B cell (primary cell): ENCODE data around the gene HOXC4. TPM values are rescaled to one million over a fixed set of nuclear protein-coding genes. Genes with fewer than 3 reads are reported as not detected.
"Not testable (repeated sequence)": the region's sequence is repeated elsewhere in the genome, so short reads cannot be mapped to it uniquely, and the experiment has no call there.

Source experiments
- ATAC-seq: fragments of 200-7000 bp; cut with Tn5 transposase; one replicate; pipeline ENCODE4 v1.10.0; 2021; ENCODE audit warnings: low read depth, mild to moderate bottlenecking, moderate number of reproducible peaks, moderate library complexity
- CTCF ChIA-PET: fragments of 350-600 bp; sonication (Branson Sonifier 250); formaldehyde crosslinking; loops from one replicate; lab custom pipeline; 2021; ENCODE audit warnings: antibody characterized with exemption, inconsistent platforms; lab: Charles Lee
- POLR2A ChIA-PET: fragments of 350-600 bp; sonication (Branson Sonifier 250); formaldehyde crosslinking; loops from one replicate; lab custom pipeline; 2021; ENCODE audit warnings: antibody characterized with exemption; lab: Charles Lee
- DNase-seq: peaks from one replicate; pipeline ENCODE4 v3.0.0; 2013
- H2AFZ ChIP-seq: 2 replicates; pipeline ENCODE4 v1.6.1; 2012; ENCODE audit warnings: mild to moderate bottlenecking, low read depth, low read length; ENCODE audit not compliant: insufficient read depth, poor library complexity, severe bottlenecking
- H3K27ac ChIP-seq, 2 donors: 1 replicate in 1 of 2; 2 replicates in 1 of 2; pipeline ENCODE4 v1.5.1; 2012 to 2013; ENCODE audit warnings: low read length in 2 of 2, mild to moderate bottlenecking in 2 of 2, moderate library complexity in 1 of 2
- H3K27me3 ChIP-seq, 4 experiments: fragments of 200-600 bp in 1 of 4; sonication (generic) in 1 of 4; replicated peaks in 1 of 4; 1 replicate in 2 of 4; 2 replicates in 2 of 4; pipeline versions ENCODE4 v1.6.1 to v1.7.0; 2013 to 2016; ENCODE audit warnings: low read length in 3 of 4, mild to moderate bottlenecking in 2 of 4, mixed read lengths in 1 of 4, moderate library complexity in 1 of 4; ENCODE audit not compliant: insufficient read depth in 4 of 4, control insufficient read depth in 3 of 4; ENCODE audit errors: control extremely low read depth in 1 of 4
- H3K36me3 ChIP-seq, 2 experiments: replicated peaks in 1 of 2; 1 replicate in 1 of 2; 2 replicates in 1 of 2; pipeline versions ENCODE4 v1.6.1 to v1.7.1; 2013; ENCODE audit warnings: low read length in 1 of 2; ENCODE audit not compliant: insufficient read depth in 2 of 2, control insufficient read depth in 1 of 2; ENCODE audit errors: control extremely low read depth in 1 of 2, extremely low read depth in 1 of 2
- H3K4me1 ChIP-seq, 2 donors: fragments of 200-600 bp in 1 of 2; sonication (generic) in 1 of 2; 1 replicate in 1 of 2; 2 replicates in 1 of 2; pipeline versions ENCODE4 v1.5.1 to v1.6.1; 2013 to 2017; ENCODE audit warnings: low read length in 2 of 2; ENCODE audit not compliant: control insufficient read depth in 2 of 2, insufficient read depth in 2 of 2
- H3K4me2 ChIP-seq: replicated peaks from 2 replicates; pipeline ENCODE3; 2012; ENCODE audit warnings: mild to moderate bottlenecking, low read depth, low read length; ENCODE audit not compliant: poor library complexity, severe bottlenecking
- H3K4me3 ChIP-seq, 5 experiments: fragments of 200-600 bp in 1 of 5; sonication (generic) in 1 of 5; 1 replicate in 3 of 5; 2 replicates in 2 of 5; pipeline versions ENCODE4 v1.5.1 to v1.7.0; 2011 to 2016; ENCODE audit warnings: low read length in 4 of 5, mild to moderate bottlenecking in 4 of 5, low read depth in 2 of 5, control low read depth in 1 of 5, moderate library complexity in 1 of 5; ENCODE audit not compliant: insufficient read depth in 1 of 5; ENCODE audit errors: control extremely low read depth in 1 of 5, extremely low read depth in 1 of 5
- H3K79me2 ChIP-seq: fragments of 200-600 bp; sonication (generic); one replicate; pipeline ENCODE4 v1.6.0; 2016; ENCODE audit warnings: low read length; ENCODE audit not compliant: control insufficient read depth, insufficient read depth
- H3K9ac ChIP-seq: fragments of 200-600 bp; sonication (generic); 2 replicates; pipeline ENCODE4 v1.6.1; 2017; ENCODE audit warnings: mild to moderate bottlenecking, low read length, moderate library complexity
- H3K9me3 ChIP-seq, 3 donors: one replicate each; pipeline versions ENCODE4 v1.6.1 to v1.7.1; 2013; ENCODE audit warnings: low read length in 2 of 3; ENCODE audit not compliant: control insufficient read depth in 2 of 3, insufficient read depth in 1 of 3; ENCODE audit errors: control extremely low read depth in 1 of 3
- H4K20me1 ChIP-seq: 2 replicates; pipeline ENCODE4 v1.6.0; 2012; ENCODE audit warnings: mild to moderate bottlenecking, low read length; ENCODE audit not compliant: insufficient read depth, control insufficient read depth, poor library complexity, severe bottlenecking
- H3K27ac Mint-ChIP-seq: one replicate; pipeline ENCODE4 v1.8.0; 2021; ENCODE audit warnings: mixed read lengths
- H3K27me3 Mint-ChIP-seq: one replicate; pipeline ENCODE4 v1.8.0; 2021; ENCODE audit warnings: mixed read lengths
- H3K4me1 Mint-ChIP-seq: one replicate; pipeline ENCODE4 v1.8.0; 2021; ENCODE audit warnings: mixed read lengths
- H3K4me3 Mint-ChIP-seq: one replicate; pipeline ENCODE4 v1.8.0; 2021; ENCODE audit warnings: mixed read lengths
- H3K9me3 Mint-ChIP-seq: one replicate; pipeline ENCODE4 v1.8.0; 2022; ENCODE audit warnings: mixed read lengths; ENCODE audit not compliant: insufficient read depth
- CTCF ChIP-seq: fragments of 200-600 bp; IDR thresholded peaks from one replicate; pipeline ENCODE4 v1.8.0; 2022; ENCODE audit warnings: antibody characterized with exemption, mild to moderate bottlenecking
- EZH2 ChIP-seq: IDR thresholded peaks from 2 replicates; pipeline ENCODE4 v1.6.1; 2012; ENCODE audit warnings: borderline replicate concordance, low read depth, mild to moderate bottlenecking, moderate library complexity, low read length; ENCODE audit not compliant: insufficient read depth, poor library complexity, severe bottlenecking
- WGBS: methylation state at CpG from one replicate; pipeline ENCODE4 v1.1.5; 2013; ENCODE audit warnings: missing lambda C conversion rate; ENCODE audit not compliant: insufficient coverage; 5-methylcytosine and 5-hydroxymethylcytosine counted together
- intact Hi-C: fragments of 100-400 bp; cut with micrococcal nuclease; formaldehyde crosslinking; loops from one replicate; pipeline ENCODE4 v1.10.0; 2022
- polyA plus RNA-seq: library from polyadenylated mRNA; depleted of rRNA; stranded (reverse); fragments of >200 nt; gene quantifications from 2 replicates; pipeline ENCODE4 v1.2.3, GENCODE V29; 2012
- total RNA-seq, 2 donors: library from RNA; stranded (reverse); fragments of 120-200 nt in 1 of 2; gene quantifications; 1 replicate in 1 of 2; 2 replicates in 1 of 2; pipeline versions ENCODE4 v1.2.3 to v1.2.4, GENCODE V29; 2013 to 2022

The HOXC4 gene
- total and polyA plus RNA-seq, 2 donors (not counting 1 experiment from before 2014, with no cell fraction given) = 4.3 to 6.5 TPM

GRCh38 chr12:54075409-54075808 lies 21.8 kb downstream of the HOXC4 start:
- ChIA-PET CTCF (no interaction called here), POLR2A (interaction anchor here (0.7 kb wide), 1 partner anchor 10 kb away, joined by 4 read pairs; no protein-coding TSS in a partner anchor)
- no peaks in the 10 kb centered on the region for H4K20me1 ChIP-seq
- Mint-ChIP-seq H3K4me1 (peaks cover 1% of the 10 kb centered on the region), H3K9me3 (no peaks in the 10 kb centered on the region), H3K27me3 (peaks cover 29% of the 10 kb centered on the region), H3K27ac (no peak overlapping the region), H3K4me3 (no peak overlapping the region)
- no peak overlapping the region for H3K4me3 ChIP-seq
- no peak overlapping the region for H2AFZ ChIP-seq
- TF ChIP-seq CTCF = no peak
- no peak for TF ChIP-seq EZH2
- H3K4me1 ChIP-seq = peaks cover 0 to 1% of the 10 kb centered on the region in 2 donors
- intact Hi-C loops = no loop called here
- WGBS = 83% methylated on average over 5 of the region's 6 CpGs
- no peak overlapping the region for H3K27ac ChIP-seq
- H3K9me3 ChIP-seq = no peaks in the 10 kb centered on the region
- H3K27me3 ChIP-seq = peaks cover 0 to 22% (median 15%) of the 10 kb centered on the region in 4 experiments
- no peak overlapping the region for H3K4me2 ChIP-seq
- ATAC-seq (no peak), DNase-seq (no peak)
- no peaks in the 10 kb centered on the region for H3K79me2 ChIP-seq
- H3K9ac ChIP-seq = no peak overlapping the region
- no peaks in the 10 kb centered on the region for H3K36me3 ChIP-seq

- no peak overlapping the region for H2AFZ ChIP-seq
- H3K36me3 ChIP-seq = no peaks in the 10 kb centered on the region
- Mint-ChIP-seq H3K4me3 (no peak overlapping the region), H3K4me1 (peaks cover 6% of the 10 kb centered on the region), H3K27me3 (peaks cover 25% of the 10 kb centered on the region), H3K27ac (no peak overlapping the region), H3K9me3 (no peaks in the 10 kb centered on the region)
- no peak overlapping the region for H3K27ac ChIP-seq
- H3K9ac ChIP-seq = no peak overlapping the region
- DNase-seq (no peak), ATAC-seq (no peak)
- POLR2A ChIA-PET = no interaction called here
- CTCF ChIA-PET = no interaction called here
- no peaks in the 10 kb centered on the region for H4K20me1 ChIP-seq
- no peaks in the 10 kb centered on the region for H3K79me2 ChIP-seq
- peaks cover 0 to 7% of the 10 kb centered on the region in 2 donors for H3K4me1 ChIP-seq
- peaks cover 0 to 18% (median 10%) of the 10 kb centered on the region in 4 experiments for H3K27me3 ChIP-seq
- no peak overlapping the region for H3K4me2 ChIP-seq
- intact Hi-C loops = no loop called here
- TF ChIP-seq CTCF (no peak), EZH2 (no peak)
- no peaks in the 10 kb centered on the region for H3K9me3 ChIP-seq
- H3K4me3 ChIP-seq = no peak overlapping the region
Measured at GRCh38 chr12:54075974-54076373, 22.3 kb downstream of the HOXC4 start.

GRCh38 chr12:54077843-54078242 lies 24.2 kb downstream of the HOXC4 start:
- H3K4me2 ChIP-seq, H2AFZ ChIP-seq, DNase-seq, H3K36me3 ChIP-seq, intact Hi-C loops, H4K20me1 ChIP-seq, H3K4me3 Mint-ChIP-seq, H3K4me3 ChIP-seq, H3K79me2 ChIP-seq, H3K9ac ChIP-seq, H3K9me3 ChIP-seq, H3K9me3 Mint-ChIP-seq, H3K27ac ChIP-seq, ATAC-seq, H3K27ac Mint-ChIP-seq, POLR2A ChIA-PET, H3K27me3 ChIP-seq: not testable (repeated sequence)
- H3K4me1 ChIP-seq = peaks cover 0 to 12% of the 10 kb centered on the region in 2 donors
- 95% methylated on average over 8 of the region's 10 CpGs for WGBS
- CTCF ChIA-PET = interaction anchor here (0.6 kb wide), 2 partner anchors 116 to 129 kb away, joined by 3 read pairs; no protein-coding TSS in a partner anchor
- peaks cover 11% of the 10 kb centered on the region for H3K27me3 Mint-ChIP-seq
- H3K4me1 Mint-ChIP-seq = peaks cover 17% of the 10 kb centered on the region
